HG02759 (cell line): ENCODE measurements around the gene PRXL2B.
"Not testable (repeated sequence)": the region's sequence is repeated elsewhere in the genome, so short reads cannot be mapped to it uniquely, and the experiment has no call there.

Experiments used
- ATAC-seq: cut with Tn5 transposase; IDR thresholded peaks from one replicate; pipeline ENCODE4 v1.9.1; 2021; ENCODE audit warnings: mild to moderate bottlenecking, moderate library complexity; ENCODE audit not compliant: unreplicated experiment

Gene PRXL2B

DNA sequence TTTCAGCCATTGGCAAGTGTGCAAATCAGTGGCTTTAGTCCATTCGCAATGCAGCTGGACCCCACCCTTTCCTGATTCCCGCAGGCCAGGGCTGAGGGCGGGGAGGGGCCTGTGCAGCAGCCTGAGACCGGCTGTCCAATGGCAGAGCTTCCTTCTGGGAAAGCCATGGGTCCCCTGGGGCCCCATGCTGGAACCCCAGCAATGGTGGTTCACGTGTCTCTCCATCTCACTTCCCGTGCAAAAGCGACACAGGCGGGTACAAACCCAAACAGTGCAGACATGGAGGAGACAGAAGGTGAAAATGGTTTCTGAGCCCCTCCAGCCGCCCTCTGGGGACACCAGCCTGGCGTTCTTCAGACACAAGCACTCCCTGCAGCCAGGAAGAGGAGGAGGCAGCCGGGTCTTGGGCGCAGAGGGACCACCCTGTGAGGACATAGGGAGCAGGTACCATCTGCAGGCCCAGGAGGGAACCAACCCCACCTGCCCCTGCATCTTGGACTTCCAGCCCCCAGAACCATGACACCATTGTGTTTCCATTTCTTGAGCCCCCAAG, 36.2 kb upstream of the PRXL2B start:
- ATAC-seq = not testable (repeated sequence)

DNA sequence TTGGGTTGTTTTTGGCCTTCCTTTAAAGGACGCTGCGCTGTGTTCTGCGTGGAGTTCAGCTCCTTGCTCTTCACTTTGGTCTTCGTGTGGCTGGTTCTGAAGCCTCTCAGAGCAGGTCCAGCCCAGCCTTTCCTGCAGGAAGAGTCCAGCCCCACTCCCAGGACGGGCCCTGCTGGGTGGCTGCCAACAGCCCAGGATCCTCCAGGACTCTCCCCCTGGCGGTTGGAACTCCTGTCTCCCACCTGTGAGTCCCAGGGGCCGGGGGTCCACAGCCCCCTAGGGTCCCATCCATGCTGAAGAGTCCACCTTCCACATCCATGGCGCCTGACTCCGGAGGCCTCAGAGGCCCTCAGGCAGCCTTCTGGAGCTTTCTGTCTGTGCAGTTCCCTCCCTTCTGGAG, 35.0 kb upstream of the PRXL2B start:
- ATAC-seq = not testable (repeated sequence)

DNA sequence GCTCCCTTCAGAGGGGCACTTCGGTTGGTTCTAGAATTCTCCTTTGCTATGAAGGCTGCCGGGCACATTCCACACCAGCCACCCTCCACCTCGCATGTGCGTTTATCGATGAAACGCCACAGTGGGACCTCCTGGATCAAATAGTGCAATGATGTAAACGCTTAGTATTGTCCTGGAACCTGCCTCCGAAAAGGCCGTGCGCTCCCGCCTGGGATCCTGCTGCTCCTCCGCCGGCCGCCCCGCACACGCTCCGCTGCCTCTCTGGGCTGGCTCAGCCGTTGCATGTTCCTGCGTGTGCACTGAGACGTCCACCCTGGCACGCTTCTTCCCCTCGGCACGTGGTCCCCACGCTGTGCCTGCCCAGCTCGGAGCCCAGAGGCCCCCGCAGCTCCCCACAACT, 34.4 kb upstream of the PRXL2B start:
- no peak for ATAC-seq

DNA sequence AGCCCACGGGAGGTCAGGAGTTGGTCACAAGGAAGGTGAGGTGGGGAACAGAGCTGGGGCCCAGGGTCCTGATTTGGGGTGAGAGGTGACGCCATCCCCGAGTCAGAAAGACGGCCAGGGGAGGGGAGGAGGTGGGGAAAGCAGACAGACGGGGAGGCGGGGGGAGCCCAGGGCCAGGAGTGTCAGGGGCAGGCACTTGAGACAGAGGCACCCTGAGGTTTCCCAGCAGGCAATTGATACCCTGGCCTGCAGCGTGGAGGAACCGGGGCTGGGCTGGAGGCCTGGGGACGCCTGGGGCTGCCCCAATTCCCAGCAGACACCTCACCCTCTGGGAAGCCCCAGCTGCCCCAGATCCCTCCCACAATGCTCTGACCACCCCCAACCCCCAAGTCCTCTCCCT, 33.5 kb upstream of the PRXL2B start:
- ATAC-seq = not testable (repeated sequence)

DNA sequence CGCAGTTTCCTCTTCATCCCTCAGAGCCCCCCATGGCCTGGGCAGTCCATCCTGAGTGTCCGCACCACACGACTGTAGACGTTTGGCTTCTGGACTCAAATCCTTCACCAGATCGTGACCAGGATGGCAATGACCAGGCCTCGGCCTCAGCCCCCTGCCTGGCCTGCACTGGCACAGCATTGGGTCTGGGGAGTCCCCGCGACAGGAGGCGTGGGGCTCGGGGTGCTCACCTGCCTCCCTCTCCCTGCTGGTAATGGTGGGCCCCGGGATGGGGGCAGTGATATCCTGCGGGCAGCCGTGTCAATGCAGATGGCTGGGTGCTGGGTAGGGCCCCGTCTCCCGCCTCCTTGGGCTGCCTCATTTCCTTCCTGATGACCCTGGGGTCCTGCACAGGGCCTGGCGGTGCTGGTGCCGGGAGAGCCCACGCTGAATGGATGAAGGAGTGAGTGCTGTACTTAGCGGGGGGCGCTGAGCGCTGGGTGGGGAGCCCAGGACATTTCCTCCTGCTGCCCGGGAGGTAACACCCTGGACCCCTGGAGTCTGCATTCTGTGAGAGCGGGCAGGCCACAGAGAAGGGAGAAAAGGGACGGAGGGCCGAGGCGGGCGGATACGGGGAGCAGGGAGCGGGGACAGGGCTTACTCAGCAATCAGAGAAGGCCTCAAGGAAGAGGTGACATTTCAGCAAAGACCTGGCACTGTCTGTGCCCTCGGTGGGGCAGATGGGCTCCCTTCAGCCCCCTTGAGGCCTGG, 32.5 kb upstream of the PRXL2B start:
- no peak for ATAC-seq

DNA sequence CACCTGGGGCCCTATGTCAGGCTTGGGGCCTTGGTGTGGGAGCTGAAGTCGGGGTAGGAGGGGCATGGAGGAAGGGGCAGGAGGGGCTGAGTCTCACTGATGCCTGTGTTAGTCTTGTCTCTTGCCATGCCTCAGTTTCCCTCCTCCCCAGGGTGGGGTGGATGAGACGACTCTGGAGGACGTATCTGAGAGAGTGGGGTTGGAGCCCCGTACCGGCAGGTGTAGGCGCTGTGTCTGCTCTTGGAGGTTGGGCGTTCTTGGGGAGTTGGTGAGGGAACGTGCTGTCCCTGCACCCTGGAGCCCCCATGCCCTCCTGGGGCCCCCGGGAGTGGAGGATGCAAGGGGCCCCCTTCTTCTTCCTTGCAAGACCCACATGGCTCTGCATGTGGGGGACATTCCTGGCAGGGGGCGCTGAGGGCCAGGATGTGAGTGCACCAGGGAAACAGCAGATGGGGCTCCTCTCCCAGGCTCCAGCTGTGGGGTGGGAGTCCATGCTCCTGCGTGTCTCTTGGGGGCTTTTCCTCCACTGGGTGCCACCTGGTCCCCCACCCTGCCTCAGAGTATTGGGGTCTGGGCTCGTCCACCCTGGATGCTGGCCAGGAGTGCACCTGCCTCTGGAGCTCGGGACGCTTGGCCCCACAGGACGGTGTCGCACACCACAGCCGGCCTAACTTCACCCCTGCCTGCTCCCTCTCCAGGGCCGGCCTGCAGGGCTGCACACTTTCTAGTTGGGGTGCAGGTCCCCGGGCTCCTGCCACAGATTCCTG, 31.8 kb upstream of the PRXL2B start:
- no peak for ATAC-seq

DNA sequence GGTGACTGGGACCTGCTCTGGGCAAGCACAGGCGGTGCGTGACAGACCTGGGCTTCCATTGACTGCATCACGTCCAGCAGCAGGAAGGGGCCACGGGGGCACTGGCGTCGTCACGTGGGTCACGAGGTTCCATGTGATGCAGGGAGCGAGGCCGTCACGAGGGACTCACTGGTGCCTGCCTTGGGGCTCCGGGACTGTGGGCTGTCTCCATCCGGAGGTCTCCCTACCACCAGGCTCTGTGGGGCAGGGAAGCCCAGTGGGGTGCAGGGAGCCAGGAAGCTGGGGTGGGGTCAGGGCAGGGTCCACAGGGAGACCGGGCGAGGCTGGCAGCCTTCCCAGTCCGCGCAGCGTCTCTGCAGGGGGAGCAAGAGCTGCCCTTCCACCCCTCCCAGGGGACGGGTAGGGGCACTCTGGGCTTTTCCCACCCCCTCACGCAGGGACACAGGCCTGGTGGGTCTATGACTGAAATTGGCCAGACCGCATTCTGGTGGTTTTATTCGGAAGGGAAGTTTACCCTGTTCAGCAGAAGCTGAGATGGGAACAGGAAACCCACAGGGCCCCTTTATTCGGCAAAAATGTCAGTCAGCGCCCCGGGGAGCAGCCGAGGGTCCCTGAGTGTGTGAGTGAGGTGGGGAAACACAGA, 30.8 kb upstream of the PRXL2B start:
- ATAC-seq = peak; percentile 41

DNA sequence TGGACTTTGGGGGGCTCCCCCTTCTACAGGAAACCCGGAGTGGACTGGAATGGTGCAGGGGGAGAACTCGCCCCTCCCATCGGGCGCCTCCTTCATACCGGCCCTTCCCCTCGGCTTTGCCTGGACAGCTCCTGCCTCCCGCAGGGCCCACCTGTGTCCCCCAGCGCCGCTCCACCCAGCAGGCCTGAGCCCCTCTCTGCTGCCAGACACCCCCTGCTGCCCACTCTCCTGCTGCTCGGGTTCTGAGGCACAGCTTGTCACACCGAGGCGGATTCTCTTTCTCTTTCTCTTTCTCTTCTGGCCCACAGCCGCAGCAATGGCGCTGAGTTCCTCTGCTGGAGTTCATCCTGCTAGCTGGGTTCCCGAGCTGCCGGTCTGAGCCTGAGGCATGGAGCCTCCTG, 30.3 kb upstream of the PRXL2B start, which contains the start of gene TNFRSF14:
TNFRSF14 (plus strand) TSS at position 95 of the 401 bp plus-strand sequence; CDS start at position 389, 294 bp downstream.
- peak; percentile 37 for ATAC-seq

DNA sequence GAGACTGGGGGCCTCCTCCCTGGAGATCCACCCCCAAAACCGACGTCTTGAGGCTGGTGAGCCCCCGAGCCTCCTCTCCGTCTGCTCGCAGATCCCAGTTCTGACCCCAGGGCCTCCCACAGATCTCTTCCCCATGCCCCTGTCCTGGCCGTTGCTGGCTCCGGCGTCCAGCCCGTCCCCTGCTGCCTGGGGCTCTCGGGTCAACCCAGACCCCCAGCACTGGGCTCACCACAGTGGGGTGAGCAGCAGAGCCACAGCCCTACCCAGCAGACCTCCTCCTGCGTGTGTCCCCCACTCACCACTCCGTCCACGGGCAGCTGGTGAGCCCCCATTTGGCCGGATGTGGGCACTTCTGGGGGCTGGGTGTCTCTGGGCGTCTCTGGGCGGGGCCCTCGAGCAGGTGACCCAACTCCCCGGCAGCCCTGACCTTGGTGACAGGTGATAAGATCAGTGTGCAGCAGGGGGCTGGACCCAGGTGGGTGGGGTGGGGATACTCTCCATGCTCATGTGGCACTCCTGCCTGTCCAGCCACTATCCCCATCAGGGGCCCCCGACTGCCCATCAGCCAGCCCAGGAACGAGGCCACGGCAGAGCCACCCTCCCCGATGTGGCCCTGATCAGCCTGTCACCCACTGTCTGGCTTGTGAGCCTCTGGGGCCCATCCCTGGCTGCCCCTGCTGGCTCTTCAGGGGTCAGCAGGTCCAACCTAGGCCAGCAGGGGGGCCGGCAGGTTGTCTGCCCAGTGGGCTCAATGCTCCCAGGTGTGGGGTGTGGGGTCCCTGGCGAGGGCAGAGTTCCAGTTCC, 29.7 kb upstream of the PRXL2B start:
- peak; percentile 30 for ATAC-seq

DNA sequence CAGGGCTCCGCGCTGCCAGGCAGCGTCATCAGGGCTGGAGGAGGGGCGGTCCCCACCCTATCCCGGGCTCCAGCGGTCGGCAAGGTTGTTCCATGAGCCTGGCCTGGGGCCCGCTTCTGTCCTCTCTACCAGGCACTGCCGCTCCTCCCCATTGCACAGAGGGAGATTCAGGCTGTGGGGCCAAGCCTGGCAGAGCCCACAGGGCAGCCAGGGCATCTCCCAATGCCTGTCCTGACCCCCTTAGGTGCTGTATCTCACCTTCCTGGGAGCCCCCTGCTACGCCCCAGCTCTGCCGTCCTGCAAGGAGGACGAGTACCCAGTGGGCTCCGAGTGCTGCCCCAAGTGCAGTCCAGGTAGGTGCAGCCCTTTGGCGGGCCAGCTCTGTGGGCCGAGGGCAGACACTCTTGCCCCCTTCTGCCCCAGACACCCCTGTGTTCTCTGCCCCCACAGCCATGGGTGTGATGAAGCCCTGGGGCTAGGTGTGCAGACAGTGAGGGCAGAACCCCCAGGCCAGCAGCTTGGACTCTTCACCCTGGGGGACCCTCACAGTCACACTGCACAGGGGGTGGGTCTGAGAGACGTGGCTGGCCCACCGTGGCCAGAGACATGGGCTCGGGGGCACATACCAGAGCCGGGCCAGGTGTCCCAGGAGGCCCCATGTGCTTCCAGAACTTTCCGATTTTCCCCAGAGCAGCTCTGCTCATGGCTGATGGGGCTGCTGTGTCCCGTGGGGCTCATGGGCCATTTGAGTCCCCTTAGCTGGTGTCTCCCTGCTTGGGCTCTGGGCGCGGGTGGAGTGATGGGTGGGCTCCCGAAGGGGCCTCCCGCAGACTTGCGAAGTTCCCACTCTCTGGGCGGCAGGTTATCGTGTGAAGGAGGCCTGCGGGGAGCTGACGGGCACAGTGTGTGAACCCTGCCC, 28.8 kb upstream of the PRXL2B start:
- ATAC-seq = no peak

DNA sequence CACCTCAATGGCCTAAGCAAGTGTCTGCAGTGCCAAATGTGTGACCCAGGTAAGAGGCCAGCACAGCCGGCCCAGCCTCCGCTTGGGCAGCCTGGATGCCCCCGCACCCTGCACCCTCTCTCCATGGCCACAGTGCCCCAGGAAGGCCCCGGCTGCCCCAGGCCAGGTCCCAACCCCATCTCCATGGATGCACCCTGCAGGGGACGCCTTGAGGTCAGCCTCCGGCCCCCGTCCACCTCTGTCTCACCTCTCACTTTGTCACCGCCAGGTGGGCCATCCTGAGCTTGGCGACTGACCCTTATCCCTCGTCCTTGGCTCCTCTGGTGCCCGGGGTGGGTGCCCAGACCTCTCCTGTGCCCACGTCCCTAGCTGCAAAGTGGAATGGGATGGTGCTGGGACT, 28.2 kb upstream of the PRXL2B start:
- ATAC-seq = no peak

DNA sequence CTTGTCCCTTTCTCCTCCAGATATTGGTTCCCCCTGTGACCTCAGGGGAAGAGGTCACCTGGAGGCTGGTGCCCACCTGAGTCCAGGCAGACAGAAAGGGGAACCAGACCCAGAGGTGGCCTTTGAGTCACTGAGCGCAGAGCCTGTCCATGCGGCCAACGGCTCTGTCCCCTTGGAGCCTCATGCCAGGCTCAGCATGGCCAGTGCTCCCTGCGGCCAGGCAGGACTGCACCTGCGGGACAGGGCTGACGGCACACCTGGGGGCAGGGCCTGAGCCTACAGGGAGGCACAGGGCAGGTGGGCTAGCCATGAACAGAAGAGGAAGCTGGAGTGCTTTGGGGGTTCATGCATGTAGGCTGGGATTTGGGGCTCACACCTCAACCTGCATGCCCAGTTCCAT, 27.7 kb upstream of the PRXL2B start:
- ATAC-seq = no peak

DNA sequence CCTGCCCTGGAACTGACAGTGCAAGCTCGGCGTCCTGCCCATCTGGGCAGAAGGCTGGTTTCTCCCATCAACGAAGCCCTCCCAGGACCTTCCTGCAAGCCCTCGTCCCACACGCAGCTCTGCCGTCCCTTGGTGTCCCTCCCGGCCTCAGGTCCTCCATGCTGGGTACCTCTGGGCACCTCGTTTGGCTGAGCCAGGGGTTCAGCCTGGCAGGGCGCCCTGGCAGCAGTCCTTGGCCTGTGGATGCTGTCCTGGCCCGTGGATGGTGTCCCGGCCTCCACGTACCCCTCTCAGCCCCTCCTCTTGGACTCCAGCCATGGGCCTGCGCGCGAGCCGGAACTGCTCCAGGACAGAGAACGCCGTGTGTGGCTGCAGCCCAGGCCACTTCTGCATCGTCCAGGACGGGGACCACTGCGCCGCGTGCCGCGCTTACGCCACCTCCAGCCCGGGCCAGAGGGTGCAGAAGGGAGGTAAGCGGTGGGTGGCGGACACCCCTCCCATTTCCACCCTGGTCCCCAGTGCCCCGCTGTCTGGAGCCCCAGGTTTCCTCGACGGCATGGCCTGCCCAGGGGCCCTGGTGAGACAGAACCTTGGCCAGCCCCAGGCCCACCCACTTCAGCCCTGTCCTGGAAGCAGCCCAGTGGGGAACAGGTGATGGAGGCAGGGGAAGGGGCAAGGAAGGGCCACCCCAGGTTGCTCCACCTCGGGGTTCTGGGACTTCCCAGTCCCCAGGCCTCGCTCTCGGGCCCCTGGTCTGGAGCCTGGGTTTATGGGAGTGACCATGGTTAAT, 26.9 kb upstream of the PRXL2B start:
- ATAC-seq = no peak

DNA sequence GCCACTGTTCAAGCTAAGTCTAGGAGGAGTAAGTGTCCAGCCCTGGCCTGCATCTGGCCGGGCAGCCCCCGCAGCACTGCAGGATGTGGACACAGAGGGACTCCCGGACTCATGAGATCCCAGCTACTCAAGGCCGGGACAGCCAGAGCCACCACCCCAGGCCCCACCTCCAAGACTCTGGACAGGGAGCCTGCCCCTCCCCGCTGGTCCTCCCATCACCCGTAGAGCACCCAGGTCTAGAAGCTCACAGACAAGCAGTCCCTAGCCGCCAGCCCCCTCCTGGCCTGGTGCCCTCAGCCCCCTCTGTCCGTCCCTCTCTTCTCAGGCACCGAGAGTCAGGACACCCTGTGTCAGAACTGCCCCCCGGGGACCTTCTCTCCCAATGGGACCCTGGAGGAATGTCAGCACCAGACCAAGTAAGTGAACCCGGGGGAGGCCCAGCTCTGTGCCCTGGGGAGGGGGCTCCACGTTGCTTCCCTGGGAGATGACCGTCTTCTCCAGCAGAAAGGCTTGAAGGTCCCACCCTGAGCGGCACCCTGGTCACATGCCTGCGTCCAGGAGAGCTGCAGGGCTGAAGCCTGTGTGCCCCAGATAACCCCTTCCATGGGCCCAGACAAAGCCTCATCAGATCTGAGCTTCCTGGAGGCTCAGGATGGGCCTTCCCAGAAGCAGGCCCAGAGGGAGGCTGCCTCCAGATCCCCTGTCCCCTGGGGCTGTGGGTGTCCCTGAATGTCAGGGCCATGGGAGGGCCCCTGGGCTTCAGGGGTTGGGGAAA, 26.1 kb upstream of the PRXL2B start:
- ATAC-seq = no peak

DNA sequence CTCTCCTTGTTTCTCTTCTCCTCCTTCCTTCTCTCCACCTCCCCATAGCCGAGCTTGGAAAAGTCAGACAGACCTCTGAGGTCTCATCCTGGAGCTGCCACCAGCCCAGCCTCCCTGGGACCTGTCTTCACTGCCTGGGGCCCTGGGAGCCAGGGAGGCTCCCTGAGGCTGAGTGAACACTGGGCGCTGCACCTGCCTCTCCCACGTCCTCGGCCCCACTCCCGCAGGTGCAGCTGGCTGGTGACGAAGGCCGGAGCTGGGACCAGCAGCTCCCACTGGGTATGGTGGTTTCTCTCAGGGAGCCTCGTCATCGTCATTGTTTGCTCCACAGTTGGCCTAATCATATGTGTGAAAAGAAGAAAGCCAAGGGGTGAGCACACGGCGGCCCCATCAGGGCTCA, 25.1 kb upstream of the PRXL2B start:
- ATAC-seq = no peak

DNA sequence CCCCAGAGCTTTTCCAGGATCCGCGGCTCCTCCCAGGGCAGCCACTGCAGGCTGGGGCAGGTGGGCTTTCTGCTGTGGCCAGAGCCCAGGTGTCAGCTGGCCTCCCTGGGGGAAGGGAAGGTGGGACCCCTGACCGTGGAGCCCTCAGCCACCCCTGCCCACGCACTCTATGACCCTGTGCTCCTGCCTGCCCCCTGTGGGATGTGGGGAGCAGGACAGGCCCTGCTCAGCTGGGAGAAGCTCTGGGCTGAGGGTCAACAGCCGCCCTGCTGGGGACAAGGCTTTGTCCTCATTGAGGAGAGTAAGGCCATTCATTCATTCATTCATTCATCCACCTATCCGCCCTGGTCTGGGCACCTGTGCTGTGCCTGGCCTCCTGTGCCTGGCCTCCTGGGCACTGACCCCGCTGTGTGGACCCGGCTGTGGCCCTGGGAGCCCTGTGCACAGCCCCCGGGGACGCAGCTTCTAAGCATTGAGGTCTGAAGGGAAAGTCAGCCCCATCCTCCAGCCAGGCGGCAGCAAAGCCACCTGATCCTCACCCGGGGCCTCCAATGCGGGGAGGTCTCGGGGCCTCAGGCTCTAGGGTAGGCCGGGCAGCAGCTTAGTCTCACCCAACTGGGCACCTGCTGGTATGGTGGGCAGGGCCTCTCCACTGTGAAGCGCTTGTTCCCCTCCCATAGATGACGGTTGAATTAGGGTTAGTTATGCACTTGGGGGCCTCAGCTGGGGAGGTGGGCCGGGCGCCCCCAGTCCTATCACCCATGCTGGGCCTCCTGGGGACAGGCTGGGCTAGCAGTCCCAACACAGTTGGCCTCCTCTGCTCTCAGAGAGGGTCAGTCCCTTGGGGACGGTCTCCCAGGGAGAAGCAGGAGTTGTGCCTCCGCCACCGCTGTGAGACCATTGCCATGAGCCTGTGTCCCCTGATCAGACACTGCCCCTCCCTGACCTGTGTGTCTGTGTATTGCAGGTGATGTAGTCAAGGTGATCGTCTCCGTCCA, 24.4 kb upstream of the PRXL2B start:
- ATAC-seq = no peak

DNA sequence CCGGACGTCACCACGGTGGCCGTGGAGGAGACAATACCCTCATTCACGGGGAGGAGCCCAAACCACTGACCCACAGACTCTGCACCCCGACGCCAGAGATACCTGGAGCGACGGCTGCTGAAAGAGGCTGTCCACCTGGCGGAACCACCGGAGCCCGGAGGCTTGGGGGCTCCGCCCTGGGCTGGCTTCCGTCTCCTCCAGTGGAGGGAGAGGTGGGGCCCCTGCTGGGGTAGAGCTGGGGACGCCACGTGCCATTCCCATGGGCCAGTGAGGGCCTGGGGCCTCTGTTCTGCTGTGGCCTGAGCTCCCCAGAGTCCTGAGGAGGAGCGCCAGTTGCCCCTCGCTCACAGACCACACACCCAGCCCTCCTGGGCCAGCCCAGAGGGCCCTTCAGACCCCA, 23.4 kb upstream of the PRXL2B start:
- no peak for ATAC-seq
